Thyroid gland (tissue), 4 donors: Measurements from ENCODE around the gene KCNH5. TPM values are rescaled to one million over a fixed set of nuclear protein-coding genes. Genes with fewer than 3 reads are reported as not detected.

Experiments used
- DNase-seq, 2 donors: peaks; one replicate each; pipeline ENCODE4 v3.0.0-alpha.2; 2019
- H3K27ac ChIP-seq, 3 donors: fragments of 200-600 bp; sonication (generic); 1 replicate in 2 of 3; 2 replicates in 1 of 3; pipeline ENCODE4 v1.5.1; 2016 to 2019; ENCODE audit warnings: mild to moderate bottlenecking in 1 of 3, moderate library complexity in 1 of 3
- H3K27me3 ChIP-seq: fragments of 200-600 bp; sonication (generic); one replicate; pipeline ENCODE4 v1.5.1; 2019
- H3K36me3 ChIP-seq, 2 donors: fragments of 200-600 bp; sonication (generic); one replicate each; pipeline ENCODE4 v1.5.1; 2016 to 2019
- H3K4me1 ChIP-seq, 2 donors: fragments of 200-600 bp; sonication (generic); one replicate each; pipeline ENCODE4 v1.5.1; 2017 to 2019
- H3K4me3 ChIP-seq, 3 donors: fragments of 200-600 bp; sonication (generic); replicated peaks in 1 of 3; 1 replicate in 2 of 3; 2 replicates in 1 of 3; pipeline ENCODE4 v1.5.1; 2016; ENCODE audit warnings: mild to moderate bottlenecking in 1 of 3
- H3K9me3 ChIP-seq: fragments of 200-600 bp; sonication (generic); one replicate; pipeline ENCODE4 v1.5.1; 2017
- CTCF ChIP-seq, 6 experiments: fragments of 200-600 bp in 3 of 6; fragments of 450-650 bp in 3 of 6; sonication (generic) in 3 of 6; IDR thresholded peaks; one replicate each; pipeline ENCODE4 v1.5.1; 2016 to 2019; ENCODE audit warnings: antibody characterized with exemption in 6 of 6, mild to moderate bottlenecking in 2 of 6, inconsistent platforms in 1 of 6, moderate library complexity in 1 of 6
- POLR2A ChIP-seq, 2 donors: fragments of 450-650 bp; IDR thresholded peaks; one replicate each; pipeline ENCODE4 v1.6.1; 2017; ENCODE audit warnings: antibody characterized with exemption in 2 of 2, mild to moderate bottlenecking in 2 of 2, moderate library complexity in 1 of 2
- WGBS, 2 donors: methylation state at CpG; one replicate each; pipeline ENCODE4 v1.1.5; 2017; 5-methylcytosine and 5-hydroxymethylcytosine counted together
- intact Hi-C: fragments of 100-400 bp; cut with DNase I; formaldehyde crosslinking; loops from one replicate; pipeline ENCODE4 v1.15.1; 2023
- total RNA-seq, 4 donors: library from RNA; depleted of rRNA; stranded (reverse); fragments of >200 nt; gene quantifications; one replicate each; pipeline ENCODE4 v1.2.3, GENCODE V29; 2016

Gene KCNH5
- total RNA-seq, 4 donors from 2014 or later, result not detected

- WGBS, 2 donors, result 90 to 96% methylated on average over 1 of the region's 1 CpG
- H3K4me3 ChIP-seq, result no peak overlapping the region
- no peaks in the 10 kb centered on the region for H3K36me3 ChIP-seq
- TF ChIP-seq POLR2A (IDR thresholded peaks at IDR 0.05) (no peak), CTCF (IDR thresholded peaks at IDR 0.05) (no peak)
- intact Hi-C loops, result no loop called here
- no peaks in the 10 kb centered on the region for H3K4me1 ChIP-seq
- H3K27ac ChIP-seq, result no peak overlapping the region
- no peaks in the 10 kb centered on the region for H3K27me3 ChIP-seq
- H3K9me3 ChIP-seq, result no peaks in the 10 kb centered on the region
- DNase-seq, result no peak
Observed at GRCh38 chr14:62689733-62690132, 355.5 kb downstream of the KCNH5 start.

GRCh38 chr14:62687818-62688217 is 357.4 kb downstream of the KCNH5 start:
- no peak overlapping the region for H3K4me3 ChIP-seq
- no peak for DNase-seq
- no peaks in the 10 kb centered on the region for H3K4me1 ChIP-seq
- intact Hi-C loops, result no loop called here
- no peaks in the 10 kb centered on the region for H3K36me3 ChIP-seq
- no peaks in the 10 kb centered on the region for H3K9me3 ChIP-seq
- TF ChIP-seq CTCF (IDR thresholded peaks at IDR 0.05) (no peak), POLR2A (IDR thresholded peaks at IDR 0.05) (no peak)
- no peaks in the 10 kb centered on the region for H3K27me3 ChIP-seq
- H3K27ac ChIP-seq, result no peak overlapping the region
- 89 to 94% methylated on average over 2 of the region's 2 CpGs for WGBS, 2 donors

GRCh38 chr14:62684376-62684775 is 360.9 kb downstream of the KCNH5 start:
- no peaks in the 10 kb centered on the region for H3K27me3 ChIP-seq
- DNase-seq, result no peak
- no peak for TF ChIP-seq POLR2A (IDR thresholded peaks at IDR 0.05)
- no peak for TF ChIP-seq CTCF (IDR thresholded peaks at IDR 0.05)
- 86 to 89% methylated on average over 2 of the region's 2 CpGs for WGBS, 2 donors
- H3K27ac ChIP-seq, result no peak overlapping the region
- H3K4me1 ChIP-seq, result no peaks in the 10 kb centered on the region
- intact Hi-C loops, result no loop called here
- H3K36me3 ChIP-seq, result no peaks in the 10 kb centered on the region
- no peaks in the 10 kb centered on the region for H3K9me3 ChIP-seq
- no peak overlapping the region for H3K4me3 ChIP-seq

- intact Hi-C loops, result no loop called here
- TF ChIP-seq POLR2A (IDR thresholded peaks at IDR 0.05) (no peak), CTCF (IDR thresholded peaks at IDR 0.05) (no peak)
- DNase-seq, result no peak
- Histone ChIP-seq H3K4me3 (no peak overlapping the region), H3K27me3 (no peaks in the 10 kb centered on the region), H3K36me3 (no peaks in the 10 kb centered on the region), H3K27ac (no peak overlapping the region), H3K4me1 (no peaks in the 10 kb centered on the region), H3K9me3 (no peaks in the 10 kb centered on the region)
- WGBS, 2 donors, result 86 to 87% methylated on average over 7 of the region's 7 CpGs
Observed at GRCh38 chr14:62682208-62682607, 363.1 kb downstream of the KCNH5 start.

GRCh38 chr14:62674563-62675237 is 370.6 kb downstream of the KCNH5 start:
- Histone ChIP-seq H3K4me3 (no peak overlapping the region), H3K36me3 (no peaks in the 10 kb centered on the region), H3K4me1 (no peaks in the 10 kb centered on the region), H3K9me3 (no peaks in the 10 kb centered on the region), H3K27me3 (no peaks in the 10 kb centered on the region), H3K27ac (no peak overlapping the region)
- intact Hi-C loops, result no loop called here
- TF ChIP-seq POLR2A (IDR thresholded peaks at IDR 0.05) (no peak), CTCF (IDR thresholded peaks at IDR 0.05) (no peak)
- no peak for DNase-seq
- WGBS, 2 donors, result 73% methylated on average over 4 of the region's 4 CpGs
